GM21526 (cell line): ENCODE data around the gene RAVER2.

Source experiments
- ATAC-seq: cut with Tn5 transposase; IDR thresholded peaks from one replicate; pipeline ENCODE4 v1.9.1; 2021; ENCODE audit warnings: moderate library complexity; ENCODE audit not compliant: unreplicated experiment, low FRiP score

Gene RAVER2

DNA sequence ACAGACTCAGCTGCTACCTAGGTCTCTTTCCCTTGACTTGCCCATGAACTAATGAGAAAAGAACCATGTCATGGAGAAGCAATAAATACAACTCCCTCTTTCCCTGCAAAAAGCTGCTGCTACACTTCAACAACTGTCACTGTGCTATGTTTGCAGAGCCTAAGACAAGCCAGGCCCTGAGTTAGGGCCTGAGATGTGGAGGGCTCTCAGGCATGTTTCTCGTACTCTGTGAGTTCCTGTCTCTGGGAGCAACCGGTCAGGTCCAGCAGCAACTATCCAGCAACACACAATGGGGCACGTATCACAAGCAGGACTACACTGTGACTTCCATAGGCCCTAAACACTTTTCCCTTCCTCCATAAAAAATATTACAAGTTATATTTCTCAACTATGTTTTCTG, 129.8 kb downstream of the RAVER2 start:
- ATAC-seq = no peak

DNA sequence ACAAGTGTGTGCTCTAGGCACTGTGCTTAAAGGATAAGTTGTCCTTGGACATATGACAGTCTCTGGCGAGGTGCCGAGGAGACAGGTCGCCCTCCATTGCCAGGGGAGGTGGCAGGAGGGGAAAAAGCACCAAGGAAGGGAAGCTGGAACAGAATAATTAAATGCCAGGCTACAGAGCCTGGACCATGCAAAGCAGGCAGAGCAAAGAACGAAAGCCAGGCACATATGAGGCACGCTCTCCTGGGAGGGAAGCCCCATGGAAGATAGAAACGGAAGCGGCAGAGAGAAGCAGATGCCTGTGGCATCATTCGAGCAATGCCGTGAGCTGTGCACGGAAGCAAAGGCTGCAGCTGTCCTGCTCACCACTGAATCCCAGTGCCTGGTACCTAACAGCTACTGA, 130.2 kb downstream of the RAVER2 start:
- no peak for ATAC-seq

DNA sequence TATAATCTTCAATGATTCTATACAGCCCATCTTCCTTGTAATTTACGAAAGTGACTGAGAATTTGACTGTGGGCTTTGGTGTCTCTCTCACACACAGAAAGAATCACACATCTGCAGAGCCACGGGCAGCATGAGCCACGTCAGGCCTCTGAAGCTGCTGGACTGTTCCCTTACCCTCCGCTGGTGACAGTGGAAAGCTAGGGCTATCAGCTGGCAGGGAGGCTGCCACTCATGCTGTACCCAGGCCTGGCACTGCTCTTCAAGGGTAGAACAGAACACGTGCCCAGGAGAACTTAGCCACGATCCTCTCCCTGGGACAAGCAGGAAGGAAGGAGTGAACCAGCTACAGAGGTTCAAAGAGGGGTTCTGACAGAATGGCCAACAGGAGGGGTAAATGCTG, 130.7 kb downstream of the RAVER2 start:
- ATAC-seq = no peak

DNA sequence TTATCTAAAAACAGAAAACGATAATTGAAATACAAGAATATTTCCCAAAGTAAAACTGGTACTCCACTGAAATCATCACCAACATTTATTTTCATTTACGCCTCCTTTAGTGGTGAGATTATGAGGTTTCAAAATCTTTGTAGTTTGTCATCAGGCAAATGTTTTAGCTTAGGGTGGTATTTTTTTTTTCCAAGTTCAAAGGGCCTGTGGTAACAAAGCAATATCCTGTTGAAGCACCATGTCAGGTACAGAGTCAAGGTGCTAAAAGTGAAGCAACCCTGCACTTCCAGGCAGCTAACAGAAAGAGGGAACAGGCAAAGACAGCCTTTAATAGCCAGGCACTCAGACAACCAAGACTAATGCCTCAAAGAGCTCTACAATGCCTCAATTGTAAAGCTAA, 132.3 kb downstream of the RAVER2 start:
- ATAC-seq = no peak

DNA sequence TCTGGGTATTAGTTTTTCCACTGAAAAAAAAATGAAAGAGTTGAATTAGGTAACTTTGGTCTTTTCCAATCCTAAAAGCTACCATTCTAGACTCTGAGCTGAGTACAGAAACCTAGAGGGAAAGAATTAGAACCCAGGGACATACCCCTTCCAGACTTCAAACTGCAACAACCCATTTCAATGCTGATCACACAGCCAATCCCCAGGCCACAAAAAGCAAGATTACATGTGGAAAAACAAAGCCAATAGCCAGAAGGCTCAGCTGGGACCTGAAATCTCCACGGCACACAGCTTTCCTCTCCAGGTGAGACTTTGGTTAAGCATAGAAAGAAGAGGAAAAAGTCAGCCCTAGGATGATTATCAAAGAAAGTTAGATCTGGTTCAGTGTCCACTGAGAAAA, 132.7 kb downstream of the RAVER2 start:
- ATAC-seq = no peak

DNA sequence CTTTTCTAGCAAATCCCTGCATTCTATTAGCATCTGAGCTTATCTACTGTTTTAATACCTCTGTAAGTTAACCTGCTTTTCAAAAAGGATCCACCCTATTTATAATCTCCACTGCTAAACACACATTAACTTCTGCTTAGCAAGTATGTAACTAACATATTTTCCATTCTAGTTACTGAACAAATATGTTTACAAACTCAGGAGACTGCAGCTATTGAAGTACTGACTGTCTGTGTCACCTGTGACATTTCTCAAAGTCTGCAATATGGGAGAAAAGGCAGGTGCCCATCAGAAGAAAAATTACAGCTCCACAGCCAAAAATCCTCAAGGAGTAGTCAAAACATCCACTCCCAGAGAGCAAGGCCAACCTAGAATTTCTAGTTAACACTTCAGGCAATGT, 133.2 kb downstream of the RAVER2 start:
- no peak for ATAC-seq

DNA sequence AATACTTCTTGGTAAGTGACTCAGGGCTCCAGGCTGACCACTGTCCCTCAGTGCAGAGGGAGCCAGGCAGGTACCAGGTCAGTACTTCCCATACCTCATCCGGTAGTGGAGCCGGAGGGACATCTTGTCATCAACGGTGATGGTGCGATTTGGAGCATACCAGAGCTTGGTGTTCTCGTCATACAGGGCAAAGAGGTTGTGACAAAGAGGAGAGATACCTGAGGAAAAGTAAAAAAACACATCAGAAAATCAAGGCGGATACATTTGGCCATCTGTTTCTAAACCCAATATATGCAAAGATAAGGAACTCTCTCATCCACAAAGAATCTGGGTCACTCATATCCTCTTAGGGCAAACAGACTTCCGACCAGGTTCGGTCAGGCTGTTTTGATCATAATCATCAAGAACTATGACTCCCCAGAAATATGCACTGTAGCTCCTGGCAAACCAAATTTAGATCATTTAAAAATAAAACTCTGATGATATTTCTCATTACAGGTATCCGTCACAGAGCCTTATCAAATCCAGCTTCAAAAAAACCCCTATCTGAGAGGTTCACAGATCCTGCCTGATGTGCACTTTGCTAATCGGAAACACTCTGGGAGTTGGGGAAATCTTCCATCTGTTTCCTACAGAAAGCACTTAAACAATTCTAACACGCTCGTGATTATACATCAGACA, 134.2 kb downstream of the RAVER2 start:
- no peak for ATAC-seq

DNA sequence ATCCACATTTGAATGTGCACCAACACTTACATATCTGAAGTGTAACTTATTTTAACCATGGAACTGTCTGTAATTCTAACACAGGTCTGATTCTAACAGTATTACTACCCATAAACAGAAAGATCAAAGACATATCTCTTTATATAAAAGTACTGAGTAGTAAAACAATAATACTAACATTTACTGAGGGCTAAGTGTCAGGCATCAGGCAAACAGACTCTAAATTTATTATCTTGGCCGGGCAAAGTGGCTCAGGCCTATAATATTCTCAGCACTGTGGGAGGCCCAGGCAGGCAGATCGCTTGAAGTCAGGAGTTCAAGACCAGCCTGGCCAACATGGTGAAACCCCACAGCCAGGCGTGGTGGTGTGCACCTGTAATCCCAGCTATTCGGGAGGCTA, 135.6 kb downstream of the RAVER2 start:
- no peak for ATAC-seq

DNA sequence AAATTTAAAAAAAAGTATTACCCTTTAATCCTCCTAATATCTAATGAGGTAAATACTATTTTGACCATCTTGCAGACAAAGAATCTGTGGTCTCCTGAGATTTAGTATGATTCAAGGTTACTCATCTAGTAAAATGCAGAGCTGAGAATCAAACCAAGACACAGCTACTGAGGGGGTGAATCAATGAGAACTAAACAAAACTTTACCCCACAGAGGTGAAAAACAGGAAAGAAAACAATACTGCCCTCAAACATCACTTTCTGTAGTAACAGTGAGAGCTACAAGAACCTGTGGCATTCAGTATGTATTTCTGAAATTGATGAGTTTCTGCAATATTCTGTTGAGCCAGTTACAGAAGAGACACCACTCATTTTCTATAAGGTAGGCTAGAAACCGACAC, 136.4 kb downstream of the RAVER2 start:
- ATAC-seq = no peak
